Activated T-cell treated with anti-CD3 and anti-CD28 coated beads, Interleukin-2, amount 50 U/mL, for 24 hours (primary cell): ENCODE data around the gene STKLD1.

Experiments used
- DNase-seq: peaks from one replicate; pipeline ENCODE4 v3.0.0-alpha.2; 2020
- H3K27ac Mint-ChIP-seq: 2 replicates; pipeline ENCODE4 v1.8.0; 2020; ENCODE audit warnings: mild to moderate bottlenecking, mixed read lengths
- H3K27me3 Mint-ChIP-seq: 2 replicates; pipeline ENCODE4 v1.8.0; 2020; ENCODE audit warnings: mixed read lengths
- H3K36me3 Mint-ChIP-seq: 2 replicates; pipeline ENCODE4 v1.8.0; 2020; ENCODE audit warnings: low read depth, mixed read lengths
- H3K4me1 Mint-ChIP-seq: 2 replicates; pipeline ENCODE4 v1.8.0; 2020; ENCODE audit warnings: low read depth, mixed read lengths
- H3K4me3 Mint-ChIP-seq: 2 replicates; pipeline ENCODE4 v1.8.0; 2020; ENCODE audit warnings: mild to moderate bottlenecking, moderate library complexity, mixed read lengths
- H3K9me3 Mint-ChIP-seq: 2 replicates; pipeline ENCODE4 v1.8.0; 2020; ENCODE audit warnings: mixed read lengths

The STKLD1 gene

DNA sequence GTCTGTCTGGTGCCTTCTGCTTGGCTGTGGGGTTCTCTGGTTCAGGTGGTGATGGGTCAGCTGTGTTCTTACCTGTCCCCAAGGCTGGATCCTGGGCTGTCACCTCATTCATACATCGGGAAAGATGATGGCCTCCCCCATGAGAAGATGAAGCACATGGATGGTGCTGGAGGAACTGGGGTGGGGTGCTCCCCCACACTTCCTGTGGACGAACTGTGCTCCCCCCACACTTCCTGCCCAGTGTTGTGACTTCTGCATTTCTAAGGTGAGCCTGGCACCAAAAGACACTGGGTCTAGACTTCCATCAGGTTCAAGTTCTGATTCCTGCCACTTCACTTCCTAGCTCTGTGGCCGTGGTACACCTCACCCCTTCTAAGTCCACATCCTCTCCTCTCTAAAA is 35.9 kb upstream of the STKLD1 start:
- Mint-ChIP-seq H3K9me3 (no peaks in the 10 kb centered on the region), H3K4me1 (peaks cover 35% of the 10 kb centered on the region), H3K27me3 (no peaks in the 10 kb centered on the region), H3K36me3 (peaks cover 96% of the 10 kb centered on the region), H3K27ac (peak overlapping the region; percentile 79), H3K4me3 (no peak overlapping the region)
- DNase-seq: no peak

GRCh38 chr9:133340916-133341315 is 35.2 kb upstream of the STKLD1 start:
- no peaks in the 10 kb centered on the region for H3K27me3 Mint-ChIP-seq
- peak overlapping the region; percentile 79 for H3K27ac Mint-ChIP-seq
- H3K36me3 Mint-ChIP-seq: peaks cover 96% of the 10 kb centered on the region
- DNase-seq: no peak
- H3K4me1 Mint-ChIP-seq: peaks cover 33% of the 10 kb centered on the region
- no peaks in the 10 kb centered on the region for H3K9me3 Mint-ChIP-seq
- no peak overlapping the region for H3K4me3 Mint-ChIP-seq

- no peaks in the 10 kb centered on the region for H3K27me3 Mint-ChIP-seq
- peaks cover 96% of the 10 kb centered on the region for H3K36me3 Mint-ChIP-seq
- no peak for DNase-seq
- H3K4me1 Mint-ChIP-seq: peaks cover 34% of the 10 kb centered on the region
- H3K27ac Mint-ChIP-seq: peak overlapping the region; percentile 79
- H3K9me3 Mint-ChIP-seq: no peaks in the 10 kb centered on the region
- H3K4me3 Mint-ChIP-seq: no peak overlapping the region
Observed at GRCh38 chr9:133341369-133342068, 34.6 kb upstream of the STKLD1 start.

GRCh38 chr9:133342069-133342406 is 34.1 kb upstream of the STKLD1 start:
- Mint-ChIP-seq H3K27me3 (no peaks in the 10 kb centered on the region), H3K27ac (peak overlapping the region; percentile 56)

DNA sequence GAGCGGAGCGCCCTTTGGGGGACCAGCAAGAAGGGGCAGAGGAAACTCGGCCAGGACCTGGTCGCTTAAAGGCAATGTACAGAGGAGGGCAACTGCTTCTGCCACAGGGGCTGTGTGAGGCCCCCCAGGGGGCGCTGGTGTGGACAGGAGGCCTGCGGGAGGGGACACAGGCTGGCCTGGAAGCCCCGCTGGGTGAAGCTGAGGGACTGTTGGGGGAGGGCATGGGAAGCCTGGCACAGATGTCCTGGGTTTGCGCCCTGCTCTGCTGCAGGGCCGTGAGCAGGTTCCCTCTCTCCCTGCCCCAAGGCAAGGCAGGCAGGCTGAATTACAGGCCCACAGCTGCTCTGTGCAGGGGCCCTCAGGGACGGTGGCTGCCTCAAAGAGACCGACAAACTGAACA is 33.6 kb upstream of the STKLD1 start:
- Mint-ChIP-seq H3K4me3 (no peak overlapping the region), H3K36me3 (peaks cover 93% of the 10 kb centered on the region), H3K27ac (no peak overlapping the region), H3K4me1 (peaks cover 31% of the 10 kb centered on the region), H3K9me3 (no peaks in the 10 kb centered on the region), H3K27me3 (no peaks in the 10 kb centered on the region)
- DNase-seq: peak; percentile 37

More at GRCh38 chr9:133342069-133342406, 34.1 kb upstream of the STKLD1 start:
- Mint-ChIP-seq H3K4me3 (no peak overlapping the region), H3K9me3 (no peaks in the 10 kb centered on the region), H3K4me1 (peaks cover 34% of the 10 kb centered on the region), H3K36me3 (peaks cover 96% of the 10 kb centered on the region)
- DNase-seq: no peak

- Mint-ChIP-seq H3K36me3 (peaks cover 94% of the 10 kb centered on the region), H3K4me3 (no peak overlapping the region), H3K27ac (no peak overlapping the region), H3K9me3 (no peaks in the 10 kb centered on the region), H3K27me3 (no peaks in the 10 kb centered on the region), H3K4me1 (peaks cover 29% of the 10 kb centered on the region)
- no peak for DNase-seq
Observed at GRCh38 chr9:133344071-133344470, 32.1 kb upstream of the STKLD1 start.

- H3K4me1 Mint-ChIP-seq: peaks cover 37% of the 10 kb centered on the region
- H3K27me3 Mint-ChIP-seq: no peaks in the 10 kb centered on the region
- no peak overlapping the region for H3K27ac Mint-ChIP-seq
- no peak overlapping the region for H3K4me3 Mint-ChIP-seq
- no peak for DNase-seq
- no peaks in the 10 kb centered on the region for H3K9me3 Mint-ChIP-seq
- H3K36me3 Mint-ChIP-seq: peaks cover 94% of the 10 kb centered on the region
Observed at GRCh38 chr9:133344979-133345378, 31.2 kb upstream of the STKLD1 start.

GRCh38 chr9:133345596-133345995 is 30.6 kb upstream of the STKLD1 start:
- no peaks in the 10 kb centered on the region for H3K27me3 Mint-ChIP-seq
- no peak overlapping the region for H3K4me3 Mint-ChIP-seq
- H3K36me3 Mint-ChIP-seq: peaks cover 94% of the 10 kb centered on the region
- DNase-seq: no peak
- H3K9me3 Mint-ChIP-seq: no peaks in the 10 kb centered on the region
- peak overlapping the region; percentile 33 for H3K27ac Mint-ChIP-seq
- H3K4me1 Mint-ChIP-seq: peaks cover 40% of the 10 kb centered on the region

GRCh38 chr9:133346021-133346785 is 30.0 kb upstream of the STKLD1 start:
- Mint-ChIP-seq H3K27ac (peak overlapping the region; percentile 92), H3K36me3 (peaks cover 94% of the 10 kb centered on the region), H3K27me3 (no peaks in the 10 kb centered on the region), H3K4me1 (peaks cover 39% of the 10 kb centered on the region), H3K9me3 (no peaks in the 10 kb centered on the region), H3K4me3 (peak overlapping the region; percentile 98)
- DNase-seq: no peak

DNA sequence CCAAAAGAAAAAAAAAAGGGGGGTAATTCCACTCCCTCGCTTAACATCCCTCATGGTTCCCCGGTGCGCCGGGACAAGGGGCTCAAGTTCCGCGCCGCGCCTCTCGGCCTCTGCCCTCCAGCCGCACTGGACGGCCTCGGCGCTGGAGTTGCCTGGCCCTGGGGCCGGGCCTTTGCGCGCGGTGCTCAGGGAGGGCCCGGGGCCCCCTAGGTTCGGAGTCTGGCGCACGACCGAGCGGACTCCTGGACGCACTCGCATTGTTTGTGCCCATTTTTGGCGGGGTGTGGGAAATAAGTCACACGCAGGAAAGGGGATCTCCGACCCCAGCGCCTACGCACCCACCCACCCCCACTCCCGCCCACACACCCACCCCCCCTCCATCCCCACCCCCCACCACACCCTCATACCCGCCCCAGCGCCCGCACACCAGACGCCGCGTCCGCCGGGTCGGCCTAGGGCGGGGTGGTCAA is 28.6 kb upstream of the STKLD1 start:
- Mint-ChIP-seq H3K9me3 (no peaks in the 10 kb centered on the region), H3K36me3 (peaks cover 94% of the 10 kb centered on the region), H3K27me3 (no peaks in the 10 kb centered on the region), H3K4me1 (peaks cover 45% of the 10 kb centered on the region), H3K4me3 (peak overlapping the region; percentile 98), H3K27ac (peak overlapping the region; percentile 99)
- no peak for DNase-seq

DNA sequence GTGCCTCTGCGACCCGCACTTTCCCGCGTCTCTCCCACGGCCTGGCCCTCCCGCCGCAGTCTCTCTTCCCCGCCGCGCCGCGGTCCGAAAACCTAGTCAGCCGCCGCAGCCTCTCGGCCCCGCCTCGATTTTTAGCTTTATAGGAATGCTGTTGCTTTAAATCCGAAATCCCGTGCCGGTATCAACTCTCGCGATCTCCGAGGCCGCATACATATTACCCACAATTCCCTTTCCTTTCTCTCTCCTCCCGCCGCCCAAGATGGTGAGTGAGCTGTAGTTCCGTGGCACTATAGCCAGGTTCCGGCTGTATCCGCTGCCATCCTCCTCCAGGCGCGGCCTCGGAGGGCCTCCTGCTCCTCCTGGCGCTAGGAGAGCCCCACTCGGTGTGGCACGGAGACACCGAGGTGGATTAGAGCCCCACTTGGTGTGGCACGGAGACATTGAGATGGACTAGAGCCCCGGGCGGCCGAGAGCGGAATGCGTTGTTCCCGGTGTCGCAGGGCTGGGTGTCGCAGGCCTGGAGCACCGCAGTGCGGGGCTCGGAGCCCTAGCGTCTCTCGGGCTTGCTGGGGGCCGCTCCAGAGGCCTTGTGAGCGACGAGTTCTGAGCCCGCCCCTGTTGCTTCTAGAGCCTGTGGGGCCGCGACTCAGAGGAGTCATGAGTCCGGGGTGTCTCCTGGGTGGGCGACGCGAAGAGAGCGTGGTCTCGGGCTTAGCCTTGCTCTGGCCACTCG is 28.0 kb upstream of the STKLD1 start, which contains the start of the genes MED22 and RPL7A:
TSS of gene MED22 (minus strand) at position 147 of the 733 bp plus-strand sequence. CDS start 1,469 bp downstream, outside the sequence.
TSS of gene RPL7A (plus strand) at position 234 of the 733 bp plus-strand sequence. CDS start at position 260, 26 bp downstream.
- Mint-ChIP-seq H3K9me3 (no peaks in the 10 kb centered on the region), H3K4me3 (peak within 1 kb of the TSS; percentile 98), H3K4me1 (peaks cover 48% of the 10 kb centered on the region), H3K36me3 (peaks cover 94% of the 10 kb centered on the region), H3K27ac (peak within 1 kb of the TSS; percentile 99), H3K27me3 (no peaks in the 10 kb centered on the region)
- peak; percentile 92 for DNase-seq

GRCh38 chr9:133348718-133349573 is 27.2 kb upstream of the STKLD1 start:
- H3K27ac Mint-ChIP-seq: peak overlapping the region; percentile 99
- H3K9me3 Mint-ChIP-seq: no peaks in the 10 kb centered on the region
- no peak for DNase-seq
- H3K4me1 Mint-ChIP-seq: peaks cover 52% of the 10 kb centered on the region
- H3K4me3 Mint-ChIP-seq: peak overlapping the region; percentile 98
- no peaks in the 10 kb centered on the region for H3K27me3 Mint-ChIP-seq
- peaks cover 92% of the 10 kb centered on the region for H3K36me3 Mint-ChIP-seq

DNA sequence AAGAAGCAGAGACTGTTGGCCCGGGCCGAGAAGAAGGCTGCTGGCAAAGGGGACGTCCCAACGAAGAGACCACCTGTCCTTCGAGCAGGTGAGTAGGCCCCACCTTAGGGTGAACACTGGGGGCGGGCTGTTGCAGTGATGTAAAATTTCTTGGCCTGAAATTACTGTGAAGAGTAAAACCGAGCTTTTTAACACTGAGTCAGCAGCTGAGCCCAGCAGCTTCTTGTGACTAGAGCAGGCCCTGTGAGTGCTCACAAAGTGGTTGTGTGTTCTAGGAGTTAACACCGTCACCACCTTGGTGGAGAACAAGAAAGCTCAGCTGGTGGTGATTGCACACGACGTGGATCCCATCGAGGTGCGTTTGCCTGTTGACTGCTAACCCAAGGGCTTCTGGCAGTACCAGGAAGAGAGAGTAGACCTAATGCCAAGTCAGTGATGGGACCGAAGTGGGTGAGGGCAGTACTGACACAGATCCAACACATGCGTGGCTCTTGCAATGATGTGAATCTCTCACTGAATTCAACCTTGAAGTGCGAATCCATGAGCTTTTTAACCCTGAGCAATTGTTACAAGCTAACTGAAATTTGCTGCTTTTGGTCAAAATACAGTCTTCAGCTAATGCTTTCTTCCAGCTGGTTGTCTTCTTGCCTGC is 26.1 kb upstream of the STKLD1 start:
- H3K4me3 Mint-ChIP-seq: peak overlapping the region; percentile 98
- H3K4me1 Mint-ChIP-seq: peaks cover 64% of the 10 kb centered on the region
- peaks cover 85% of the 10 kb centered on the region for H3K36me3 Mint-ChIP-seq
- no peak for DNase-seq
- H3K27ac Mint-ChIP-seq: peak overlapping the region; percentile 99
- H3K27me3 Mint-ChIP-seq: no peaks in the 10 kb centered on the region
- H3K9me3 Mint-ChIP-seq: no peaks in the 10 kb centered on the region
